SU-DHL-6 (cell line): ENCODE data around the gene TCF19.

ENCODE experiments used
- EZH2phosphoT487 ChIP-seq: fragments of 200-600 bp; sonication (generic), shearing (Covaris generic); conservative IDR thresholded peaks from 2 replicates; pipeline ENCODE4 v1.6.1; 2018; ENCODE audit warnings: mild to moderate bottlenecking, antibody characterized with exemption, low read length, moderate library complexity, mixed read lengths
- TF ChIP-seq, protein P1 (sequence below): fragments of 200-600 bp; sonication (generic); IDR thresholded peaks from one replicate; pipeline ENCODE4 v1.5.1; 2017; ENCODE audit warnings: antibody characterized with exemption, mild to moderate bottlenecking, low read length, moderate library complexity; ENCODE audit not compliant: insufficient read depth, poor library complexity, severe bottlenecking

DNA sequence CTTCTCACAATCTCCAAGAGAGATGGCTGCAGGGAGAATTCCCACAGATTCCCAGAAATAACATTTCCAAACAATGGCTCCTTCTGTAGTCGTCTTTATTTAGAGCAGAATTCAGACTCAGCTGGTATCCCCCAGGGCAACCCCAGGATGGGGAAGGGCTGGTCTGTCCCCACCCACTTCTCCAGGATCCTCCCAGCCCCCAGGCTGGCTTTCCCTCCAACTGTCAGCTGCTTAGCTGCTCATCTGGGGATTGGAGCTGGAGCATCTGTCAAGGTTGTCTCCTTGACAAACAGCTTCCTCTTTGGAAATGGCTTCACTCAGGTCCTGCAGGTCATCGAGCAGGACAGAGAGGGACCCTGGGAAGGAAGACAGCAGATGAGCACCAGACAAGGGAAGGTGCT, 16.0 kb upstream of the TCF19 start:
- TF ChIP-seq, protein P1, sequence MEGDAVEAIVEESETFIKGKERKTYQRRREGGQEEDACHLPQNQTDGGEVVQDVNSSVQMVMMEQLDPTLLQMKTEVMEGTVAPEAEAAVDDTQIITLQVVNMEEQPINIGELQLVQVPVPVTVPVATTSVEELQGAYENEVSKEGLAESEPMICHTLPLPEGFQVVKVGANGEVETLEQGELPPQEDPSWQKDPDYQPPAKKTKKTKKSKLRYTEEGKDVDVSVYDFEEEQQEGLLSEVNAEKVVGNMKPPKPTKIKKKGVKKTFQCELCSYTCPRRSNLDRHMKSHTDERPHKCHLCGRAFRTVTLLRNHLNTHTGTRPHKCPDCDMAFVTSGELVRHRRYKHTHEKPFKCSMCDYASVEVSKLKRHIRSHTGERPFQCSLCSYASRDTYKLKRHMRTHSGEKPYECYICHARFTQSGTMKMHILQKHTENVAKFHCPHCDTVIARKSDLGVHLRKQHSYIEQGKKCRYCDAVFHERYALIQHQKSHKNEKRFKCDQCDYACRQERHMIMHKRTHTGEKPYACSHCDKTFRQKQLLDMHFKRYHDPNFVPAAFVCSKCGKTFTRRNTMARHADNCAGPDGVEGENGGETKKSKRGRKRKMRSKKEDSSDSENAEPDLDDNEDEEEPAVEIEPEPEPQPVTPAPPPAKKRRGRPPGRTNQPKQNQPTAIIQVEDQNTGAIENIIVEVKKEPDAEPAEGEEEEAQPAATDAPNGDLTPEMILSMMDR, result no peak
- no peak for TF ChIP-seq EZH2phosphoT487
